ENCODE measurements around the gene DCAF10. TPM values are rescaled to one million over a fixed set of nuclear protein-coding genes. Genes with fewer than 3 reads are reported as not detected.
A peak's percentile ranks its signal among the peaks of the same experiment; 100 is the strongest.

The DCAF10 gene
- total and polyA plus RNA-seq, 2 of the 13 experiments (the other 11 are each of a cell fraction or from before 2014, with no cell fraction given), result 9.2 to 20.3 TPM

DNA sequence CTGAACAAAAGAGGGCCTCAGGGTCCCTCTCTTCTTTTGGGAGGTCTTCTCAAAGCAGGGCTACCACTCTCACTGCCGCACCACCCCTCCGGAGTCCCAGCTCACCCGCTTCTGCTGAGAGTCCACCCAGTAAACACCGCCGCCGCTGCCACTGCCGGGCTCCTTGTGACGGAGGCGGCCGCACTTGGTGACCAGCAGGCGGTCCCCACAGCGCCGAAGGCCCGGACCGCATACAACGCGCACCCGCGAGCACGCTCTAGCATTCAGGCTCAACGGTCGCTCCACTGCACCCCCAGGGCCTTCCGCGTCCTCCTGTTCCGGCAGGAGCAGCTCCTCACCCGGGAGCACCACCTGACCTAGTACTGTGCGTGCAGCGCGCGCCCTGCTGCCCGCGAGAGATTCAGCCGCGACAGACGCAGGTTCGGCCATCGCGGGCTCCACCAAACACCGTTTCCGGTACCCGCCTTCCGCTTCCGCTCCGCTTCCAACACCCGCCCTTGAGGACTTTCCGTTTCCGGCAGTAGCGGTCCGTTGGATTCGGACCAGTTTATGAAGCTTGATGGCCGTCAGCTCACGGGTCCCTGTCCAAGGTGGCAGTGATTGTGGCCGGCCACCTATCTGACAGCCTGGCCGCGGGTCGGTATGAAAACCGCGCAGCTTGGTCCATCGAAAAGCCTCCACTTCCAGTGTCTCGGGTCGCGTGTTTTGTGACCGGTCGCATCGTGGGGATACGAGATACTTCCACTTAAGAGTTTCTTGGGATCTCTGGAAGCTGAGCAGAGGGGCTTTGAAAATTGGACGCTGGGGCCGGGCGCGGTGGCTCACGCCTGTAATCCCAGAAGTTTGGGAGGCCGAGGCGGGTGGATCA is 15.7 kb upstream of the DCAF10 start, which contains the start of gene EXOSC3 (continued):
- TF ChIP-seq, protein P1, sequence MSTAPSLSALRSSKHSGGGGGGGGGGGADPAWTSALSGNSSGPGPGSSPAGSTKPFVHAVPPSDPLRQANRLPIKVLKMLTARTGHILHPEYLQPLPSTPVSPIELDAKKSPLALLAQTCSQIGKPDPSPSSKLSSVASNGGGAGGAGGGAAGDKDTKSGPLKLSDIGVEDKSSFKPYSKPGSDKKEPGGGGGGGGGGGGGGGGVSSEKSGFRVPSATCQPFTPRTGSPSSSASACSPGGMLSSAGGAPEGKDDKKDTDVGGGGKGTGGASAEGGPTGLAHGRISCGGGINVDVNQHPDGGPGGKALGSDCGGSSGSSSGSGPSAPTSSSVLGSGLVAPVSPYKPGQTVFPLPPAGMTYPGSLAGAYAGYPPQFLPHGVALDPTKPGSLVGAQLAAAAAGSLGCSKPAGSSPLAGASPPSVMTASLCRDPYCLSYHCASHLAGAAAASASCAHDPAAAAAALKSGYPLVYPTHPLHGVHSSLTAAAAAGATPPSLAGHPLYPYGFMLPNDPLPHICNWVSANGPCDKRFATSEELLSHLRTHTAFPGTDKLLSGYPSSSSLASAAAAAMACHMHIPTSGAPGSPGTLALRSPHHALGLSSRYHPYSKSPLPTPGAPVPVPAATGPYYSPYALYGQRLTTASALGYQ (CRISPR knock-in tag; IDR thresholded peaks at IDR 0.05), result peak; percentile 4; the same call in 1 of the 2 replicates
- no peak for TF ChIP-seq SOX13 (IDR thresholded peaks at IDR 0.05)
- TF ChIP-seq SOX13 (CRISPR knock-in tag; conservative IDR thresholded peaks at IDR 0.05 in 1 of 2, IDR thresholded peaks at IDR 0.05 in 1 of 2), result peak in 1 of 2 experiments; percentile 29; a peak in 1 of 4 replicates
- TF ChIP-seq ZNF674 (CRISPR knock-in tag; IDR thresholded peaks at IDR 0.05; ENCODE audit: low read depth), result 0 out of 2 replicates have a peak, but pooled peaks have one; percentile 71
- peak; percentile 97 for TF ChIP-seq POLR2AphosphoS5 (IDR thresholded peaks at IDR 0.05; ENCODE audit: low read depth, low read length)
- TF ChIP-seq ZNF616 (CRISPR knock-in tag; IDR thresholded peaks at IDR 0.05; ENCODE audit: low read depth), result peak; percentile 55; the same call in 1 of the 2 replicates
- no peak for TF ChIP-seq EZH2 (conservative IDR thresholded peaks at IDR 0.05; ENCODE audit: low read depth, low read length)
- no peak for TF ChIP-seq ZNF781 (CRISPR knock-in tag; IDR thresholded peaks at IDR 0.05; ENCODE audit: borderline replicate concordance, not compliant biosample characterization)
- no peak; the same call in 1 of the 2 replicates for TF ChIP-seq DNMT3B (CRISPR knock-in tag; conservative IDR thresholded peaks at IDR 0.05)
- TF ChIP-seq ISX (CRISPR knock-in tag; conservative IDR thresholded peaks at IDR 0.05), result no peak
- TF ChIP-seq, protein P2, sequence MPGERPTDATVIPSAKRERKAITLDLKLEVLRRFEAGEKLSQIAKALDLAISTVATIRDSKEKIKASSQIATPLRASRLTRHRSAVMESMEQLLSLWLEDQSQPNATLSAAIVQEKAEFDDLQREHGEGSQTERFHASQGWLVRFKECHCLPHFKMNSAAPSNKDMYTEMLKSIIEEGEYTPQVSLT (CRISPR knock-in tag; IDR thresholded peaks at IDR 0.05; ENCODE audit: borderline replicate concordance, low read depth), result no peak
- no peak for TF ChIP-seq NR2F6 (IDR thresholded peaks at IDR 0.05)
- no peak for TF ChIP-seq NR2F6 (CRISPR knock-in tag; IDR thresholded peaks at IDR 0.05)
- no peak for TF ChIP-seq RELA (CRISPR knock-in tag; IDR thresholded peaks at IDR 0.05)
- TF ChIP-seq ZNF556 (CRISPR knock-in tag; IDR thresholded peaks at IDR 0.05; ENCODE audit: borderline replicate concordance), result peak; percentile 69; the same call in 1 of the 2 replicates
- TF ChIP-seq, protein P3, sequence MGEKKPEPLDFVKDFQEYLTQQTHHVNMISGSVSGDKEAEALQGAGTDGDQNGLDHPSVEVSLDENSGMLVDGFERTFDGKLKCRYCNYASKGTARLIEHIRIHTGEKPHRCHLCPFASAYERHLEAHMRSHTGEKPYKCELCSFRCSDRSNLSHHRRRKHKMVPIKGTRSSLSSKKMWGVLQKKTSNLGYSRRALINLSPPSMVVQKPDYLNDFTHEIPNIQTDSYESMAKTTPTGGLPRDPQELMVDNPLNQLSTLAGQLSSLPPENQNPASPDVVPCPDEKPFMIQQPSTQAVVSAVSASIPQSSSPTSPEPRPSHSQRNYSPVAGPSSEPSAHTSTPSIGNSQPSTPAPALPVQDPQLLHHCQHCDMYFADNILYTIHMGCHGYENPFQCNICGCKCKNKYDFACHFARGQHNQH (CRISPR knock-in tag; IDR thresholded peaks at IDR 0.05), result peak; percentile 88
- 0 out of 2 replicates have a peak, but pooled peaks have one; percentile 21 for TF ChIP-seq ZNF776 (CRISPR knock-in tag; IDR thresholded peaks at IDR 0.05)
- TF ChIP-seq ZNF460 (CRISPR knock-in tag; IDR thresholded peaks at IDR 0.05; ENCODE audit: borderline replicate concordance), result no peak; the same call in 1 of the 2 replicates
- TF ChIP-seq LCORL (IDR thresholded peaks at IDR 0.05), result no peak; the same call in 1 of the 2 replicates
- peak; percentile 77 for TF ChIP-seq LCORL (CRISPR knock-in tag; IDR thresholded peaks at IDR 0.05)
- TF ChIP-seq PAX8 (CRISPR knock-in tag; IDR thresholded peaks at IDR 0.05; ENCODE audit: borderline replicate concordance), result peak; percentile 47; the same call in 1 of the 2 replicates
- no peak; the same call in 1 of the 2 replicates for TF ChIP-seq ZFP90 (CRISPR knock-in tag; IDR thresholded peaks at IDR 0.05; ENCODE audit: borderline replicate concordance)
- peak; percentile 88 for TF ChIP-seq MEF2D (CRISPR knock-in tag; IDR thresholded peaks at IDR 0.05)
- TF ChIP-seq EP300 (IDR thresholded peaks at IDR 0.05; ENCODE audit: low read depth in 2 of 2, low read length in 2 of 2), result peak in 1 of 2 experiments; percentile 27; a peak in 1 of 4 replicates
- peak; percentile 34; the same call in 1 of the 2 replicates for TF ChIP-seq EP300 (CRISPR knock-in tag; IDR thresholded peaks at IDR 0.05; ENCODE audit: borderline replicate concordance)
- no peak for TF ChIP-seq PAF1 (CRISPR knock-in tag; IDR thresholded peaks at IDR 0.05)
- TF ChIP-seq HMGA1 (CRISPR knock-in tag; conservative IDR thresholded peaks at IDR 0.05), result no peak
- TF ChIP-seq POLR2A (IDR thresholded peaks at IDR 0.05; ENCODE audit: insufficient read depth in 1 of 2, low read depth in 2 of 2, low read length in 2 of 2), result peak; percentile 95 to 96
- no peak for TF ChIP-seq NFRKB (IDR thresholded peaks at IDR 0.05)

Measured in HepG2 (cell line).